ENCODE measurements around the gene GADD45A.
A peak's percentile ranks its signal among the peaks of the same experiment; 100 is the strongest.
"Not testable (repeated sequence)": the region's sequence is repeated elsewhere in the genome, so short reads cannot be mapped to it uniquely, and the experiment has no call there.

The GADD45A gene, protein sequence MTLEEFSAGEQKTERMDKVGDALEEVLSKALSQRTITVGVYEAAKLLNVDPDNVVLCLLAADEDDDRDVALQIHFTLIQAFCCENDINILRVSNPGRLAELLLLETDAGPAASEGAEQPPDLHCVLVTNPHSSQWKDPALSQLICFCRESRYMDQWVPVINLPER

GRCh38 chr1:67685067-67685557 lies at the start of gene GADD45A:
Gene GADD45A, plus strand, starts transcription at chr1:67685201. Its CDS starts 294 bp downstream, at chr1:67685495.
- DNase-seq (ENCODE audit: low spot score), result peak; percentile 94

GRCh38 chr1:67636146-67636545 lies 48.9 kb upstream of the GADD45A start:
- DNase-seq (ENCODE audit: low spot score), result no peak

DNA sequence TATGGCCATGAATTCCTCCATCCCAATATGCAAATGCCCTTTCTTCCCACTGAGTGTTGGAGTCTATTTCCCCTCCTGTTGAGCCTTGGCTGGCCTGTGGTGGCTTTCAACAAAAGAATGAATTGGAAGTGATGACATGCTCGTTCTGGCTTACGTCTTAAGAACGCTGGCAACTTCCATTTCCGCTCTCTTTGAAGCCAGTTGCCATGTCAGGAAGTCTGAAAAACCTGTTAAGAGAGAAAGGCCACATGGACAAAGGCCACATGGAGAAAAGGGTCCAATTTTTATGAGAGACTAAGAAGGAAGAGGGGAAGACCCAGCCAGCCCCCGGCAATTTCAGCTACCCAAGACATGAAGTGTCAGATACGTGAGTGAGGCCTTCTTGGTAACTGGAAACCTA lies 45.6 kb upstream of the GADD45A start:
- DNase-seq (ENCODE audit: low spot score), result no peak

DNA sequence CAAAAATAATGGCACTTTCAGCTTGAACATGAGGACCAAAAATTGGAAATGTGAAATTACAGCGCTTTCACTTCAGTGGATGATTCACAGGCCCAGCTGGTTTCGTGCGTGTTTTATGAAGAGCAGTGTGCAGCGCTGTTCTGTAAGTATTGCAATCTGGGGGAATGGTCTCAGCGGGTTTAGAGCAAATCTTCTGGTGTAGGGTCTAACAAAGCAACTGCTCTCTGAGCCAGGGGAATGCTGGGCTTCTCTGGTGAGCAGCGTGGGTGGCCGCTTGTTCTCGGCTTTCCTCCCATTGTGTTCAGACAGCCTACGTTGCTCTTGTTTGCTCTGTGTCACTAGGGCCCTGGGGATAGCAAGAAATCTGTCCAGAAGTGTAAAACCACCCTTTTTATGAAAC lies 42.4 kb upstream of the GADD45A start:
- DNase-seq (ENCODE audit: low spot score), result peak; percentile 29

DNA sequence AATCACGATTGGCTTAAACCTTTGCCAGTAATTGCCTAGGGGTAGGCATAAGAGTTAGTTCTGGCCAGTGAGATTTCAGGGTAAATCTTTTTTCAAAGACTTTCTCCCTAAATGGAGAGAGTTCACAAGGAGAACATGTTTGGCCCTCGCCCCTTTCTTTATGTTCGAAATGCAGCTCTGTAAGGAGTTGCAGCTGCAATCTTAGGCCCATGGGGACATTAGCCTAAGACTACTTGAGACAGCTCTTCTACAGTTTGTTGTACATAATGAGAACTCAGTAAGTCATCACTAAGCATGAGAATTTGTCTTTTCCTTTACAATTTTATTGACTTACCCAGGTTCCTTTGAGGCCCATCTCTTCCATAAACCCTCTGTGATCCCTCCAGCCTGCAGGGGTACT lies 40.4 kb upstream of the GADD45A start:
- no peak for DNase-seq (ENCODE audit: low spot score)

GRCh38 chr1:67645495-67646144 lies 39.4 kb upstream of the GADD45A start:
- no peak for DNase-seq (ENCODE audit: low spot score)

- no peak for DNase-seq (ENCODE audit: low spot score)
Observed at GRCh38 chr1:67646145-67647035, 38.6 kb upstream of the GADD45A start.

DNA sequence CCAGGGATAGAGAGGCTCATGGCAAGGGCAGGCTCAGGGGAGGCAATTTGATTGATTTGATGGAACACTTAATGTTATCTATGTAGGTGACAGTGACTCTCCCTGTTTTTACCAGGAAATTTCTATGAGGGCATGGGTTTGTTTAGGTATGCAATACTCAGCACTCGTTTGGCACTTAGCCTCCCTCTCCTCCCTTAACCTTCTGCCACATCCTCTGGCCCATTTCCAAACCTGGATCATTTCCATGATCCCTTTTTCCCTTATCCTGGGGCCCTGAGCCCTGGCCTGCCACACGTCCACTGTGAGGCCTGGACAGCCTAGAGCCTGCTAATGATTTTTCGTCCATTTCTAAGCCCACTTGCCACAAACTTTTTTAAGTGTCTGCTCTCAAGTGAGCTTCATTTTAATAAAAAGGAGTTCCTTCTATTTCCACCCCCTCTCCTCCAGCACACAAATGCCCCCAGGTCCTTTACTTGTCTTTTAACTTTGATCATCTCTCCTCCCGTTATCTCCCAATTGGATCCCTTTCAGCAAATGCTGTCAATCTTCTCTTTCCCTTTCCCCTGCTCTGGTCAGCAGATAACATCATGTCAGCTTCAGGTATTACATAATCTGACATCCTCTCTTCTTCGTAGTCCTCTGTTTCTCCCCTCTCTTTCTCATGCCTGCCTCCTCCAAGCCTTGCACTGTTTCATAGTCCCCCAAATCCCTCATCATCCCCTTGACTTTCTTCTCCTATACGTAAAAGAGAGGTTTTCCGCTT lies 37.8 kb upstream of the GADD45A start:
- DNase-seq (ENCODE audit: low spot score), result no peak

DNA sequence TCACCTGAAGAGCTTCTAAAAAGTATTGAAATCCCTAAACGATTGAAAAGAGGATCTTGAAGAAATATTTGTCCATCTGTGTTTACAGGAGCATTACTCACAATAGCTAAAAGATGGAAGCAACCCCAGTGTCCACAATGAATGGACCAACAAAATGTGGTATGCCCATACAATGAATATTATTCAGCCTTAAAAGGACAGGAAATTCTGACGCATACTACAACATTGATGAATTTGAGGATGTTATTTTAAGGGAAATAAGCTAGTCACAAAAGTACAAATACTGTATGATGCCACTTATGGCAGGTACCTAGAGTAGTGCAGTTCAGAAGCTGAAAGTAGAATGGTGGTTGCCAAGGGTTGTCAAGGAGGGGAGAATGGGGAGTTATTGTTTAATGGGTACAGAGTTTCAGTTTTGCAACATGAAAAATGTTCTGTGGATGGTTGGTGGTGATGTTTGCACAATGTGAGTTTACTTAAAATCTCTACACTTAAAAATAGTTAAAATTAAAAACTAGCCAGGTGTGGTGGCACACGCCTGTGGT lies 37.1 kb upstream of the GADD45A start:
- DNase-seq (ENCODE audit: low spot score), result no peak

- no peak for DNase-seq (ENCODE audit: low spot score)
Observed at GRCh38 chr1:67648582-67649326, 36.2 kb upstream of the GADD45A start.

DNA sequence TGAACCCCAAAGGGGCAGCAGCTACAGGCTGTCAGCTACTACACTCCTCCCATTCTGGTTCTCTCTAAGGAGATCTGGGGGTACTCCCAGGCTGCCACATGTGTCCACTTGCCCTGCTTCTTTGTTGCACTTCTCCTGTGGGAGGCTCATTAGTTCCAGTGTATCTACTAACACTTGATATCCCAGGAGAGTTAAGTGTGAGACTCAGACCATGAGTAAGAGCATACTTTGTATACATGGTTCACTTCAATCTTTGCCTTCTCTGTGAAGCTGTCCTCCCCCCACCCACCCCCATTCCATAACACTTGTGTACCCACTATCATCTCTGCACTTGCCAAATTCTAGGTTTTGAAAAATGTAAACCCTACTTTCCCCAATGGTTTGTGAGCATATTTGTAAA lies 34.9 kb upstream of the GADD45A start:
- no peak for DNase-seq (ENCODE audit: low spot score)

- DNase-seq (ENCODE audit: low spot score), result no peak
Observed at GRCh38 chr1:67651031-67651430, 34.0 kb upstream of the GADD45A start.

DNA sequence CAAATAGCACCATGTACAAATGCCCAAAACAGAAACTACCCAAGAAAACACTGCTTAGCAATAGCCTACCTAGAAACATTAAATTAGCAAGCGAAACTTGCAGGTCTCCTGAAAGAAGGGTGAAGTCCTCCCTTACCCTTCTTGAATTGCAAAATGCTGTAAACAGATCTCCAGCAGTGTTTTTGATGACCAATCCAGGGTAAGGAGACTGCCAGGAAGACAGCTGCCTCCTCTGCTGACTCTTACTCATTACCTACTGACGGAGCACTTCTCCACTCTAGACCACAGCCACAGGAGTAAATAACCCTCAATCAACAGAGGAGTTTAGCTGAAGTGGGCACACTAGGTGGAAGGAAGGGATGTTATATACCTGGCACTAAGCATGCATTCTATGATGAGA lies 32.2 kb upstream of the GADD45A start:
- peak; percentile 67 for DNase-seq (ENCODE audit: low spot score)

- DNase-seq (ENCODE audit: low spot score), result no peak
Observed at GRCh38 chr1:67653304-67653703, 31.7 kb upstream of the GADD45A start.

DNA sequence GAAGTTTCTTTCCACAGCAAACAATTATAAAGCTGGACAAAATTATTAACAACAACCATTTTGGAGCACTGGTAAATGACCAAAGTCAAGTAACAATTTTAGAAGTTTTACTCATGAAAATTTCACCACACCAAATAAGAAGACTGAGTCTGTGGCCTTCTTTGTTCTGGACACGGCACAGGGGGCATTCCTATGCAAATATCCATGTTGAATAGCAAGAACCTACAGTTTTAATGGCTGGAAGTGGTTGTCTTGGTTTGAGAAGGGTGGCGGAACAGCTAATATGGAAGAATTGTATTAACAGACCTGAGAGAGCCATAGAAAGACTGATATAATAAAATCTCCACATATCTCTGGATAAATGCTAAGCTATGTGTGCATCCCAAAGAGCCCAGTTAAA lies 29.4 kb upstream of the GADD45A start:
- no peak for DNase-seq (ENCODE audit: low spot score)

- not testable (repeated sequence) for DNase-seq (ENCODE audit: low spot score)
Observed at GRCh38 chr1:67657152-67657551, 27.8 kb upstream of the GADD45A start.

DNA sequence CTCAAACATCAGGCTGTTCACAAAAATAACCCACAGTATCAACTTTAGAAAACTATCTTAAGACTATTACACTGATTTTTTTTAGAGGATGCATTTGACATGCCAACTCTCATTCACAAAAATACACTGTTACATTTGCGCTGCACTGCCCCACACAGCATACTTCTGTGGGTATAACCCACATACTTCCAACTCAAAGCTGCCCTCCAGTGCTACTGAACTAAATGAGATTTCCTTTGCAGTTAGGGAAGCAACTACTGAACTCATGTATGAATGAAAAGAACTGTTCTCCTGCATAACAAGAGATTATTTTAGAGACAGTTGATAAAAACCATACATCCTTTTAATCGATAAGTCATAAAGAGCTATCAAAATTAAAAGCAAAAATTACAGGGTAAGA lies 25.8 kb upstream of the GADD45A start:
- DNase-seq (ENCODE audit: low spot score), result no peak

- no peak for DNase-seq (ENCODE audit: low spot score)
Observed at GRCh38 chr1:67662884-67663283, 22.1 kb upstream of the GADD45A start.

GRCh38 chr1:67664048-67664447 lies 21.0 kb upstream of the GADD45A start:
- DNase-seq (ENCODE audit: low spot score), result no peak

- DNase-seq (ENCODE audit: low spot score), result not testable (repeated sequence)
Observed at GRCh38 chr1:67665307-67665706, 19.7 kb upstream of the GADD45A start.

DNA sequence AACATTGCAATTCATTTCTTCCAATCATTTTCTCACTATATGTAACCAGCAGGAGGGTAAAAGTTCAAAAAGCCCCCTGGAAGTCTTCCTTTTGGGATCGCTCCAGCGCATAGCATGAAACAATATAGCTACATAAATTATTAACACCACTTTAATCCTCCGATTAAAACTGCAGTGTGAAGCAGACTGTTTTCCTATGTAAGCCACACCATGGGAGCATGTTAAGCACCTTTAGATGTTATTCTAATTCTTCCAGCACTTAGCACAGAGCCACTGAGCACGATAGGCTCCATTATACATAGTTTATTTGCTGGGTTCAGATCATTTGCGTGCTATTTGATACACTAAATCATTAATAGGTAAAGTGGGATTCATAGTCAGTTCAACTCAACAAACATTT lies 18.4 kb upstream of the GADD45A start:
- no peak for DNase-seq (ENCODE audit: low spot score)
